ENCODE measurements around the gene UNC5C. TPM values are rescaled to one million over a fixed set of nuclear protein-coding genes. Genes with fewer than 3 reads are reported as not detected.

Gene UNC5C
- total RNA-seq, 1 donor from 2014 or later: not detected

- intact Hi-C loops (cut with micrococcal nuclease): no loop called here
Observed at GRCh38 chr4:95358421-95358820, 190.4 kb downstream of the UNC5C start.

GRCh38 chr4:95355021-95355420, 193.8 kb downstream of the UNC5C start:
- intact Hi-C loops (cut with micrococcal nuclease): no loop called here

DNA sequence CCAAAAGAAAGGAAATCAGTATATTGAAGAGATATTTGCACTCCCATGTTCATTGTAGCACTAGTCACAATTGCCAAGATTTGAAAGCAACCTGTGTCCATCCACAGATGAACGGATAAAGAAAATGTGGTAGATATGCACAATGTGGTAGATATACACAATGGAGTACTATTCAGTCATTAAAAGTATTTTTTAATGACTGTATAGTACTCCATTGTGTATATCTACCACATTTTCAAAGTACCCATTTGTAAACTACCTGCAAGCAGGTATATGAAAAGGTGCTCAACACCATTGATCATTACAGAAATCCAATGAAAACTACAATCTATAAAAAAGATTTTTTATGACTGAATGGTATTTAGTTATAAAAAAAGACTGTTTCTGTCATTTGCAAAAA, 200.4 kb downstream of the UNC5C start:
- intact Hi-C loops (cut with micrococcal nuclease): no loop called here

DNA sequence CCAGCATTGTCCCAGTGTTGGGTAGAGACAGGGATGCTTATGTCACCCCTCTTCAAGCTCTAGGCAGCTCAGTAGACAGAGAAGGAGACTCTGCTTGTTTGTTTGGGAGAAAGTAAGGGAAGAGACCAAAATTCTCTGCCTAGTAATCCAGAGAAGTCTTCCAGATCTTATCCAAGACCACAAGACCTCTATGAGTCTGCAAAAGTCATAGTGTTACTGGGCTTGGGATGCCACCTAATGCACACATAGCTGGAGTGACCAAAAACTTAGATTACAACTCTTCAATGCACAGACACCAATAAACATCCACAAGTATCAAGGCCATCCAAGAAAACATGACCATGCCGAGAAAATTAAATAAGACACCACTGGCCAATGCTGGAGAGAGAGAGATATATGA, 205.5 kb downstream of the UNC5C start:
- intact Hi-C loops (cut with micrococcal nuclease): no loop called here

- intact Hi-C loops (cut with micrococcal nuclease): no loop called here
Observed at GRCh38 chr4:95340191-95340590, 208.6 kb downstream of the UNC5C start.

- intact Hi-C loops (cut with micrococcal nuclease): no loop called here
Observed at GRCh38 chr4:95325665-95326064, 223.1 kb downstream of the UNC5C start.

DNA sequence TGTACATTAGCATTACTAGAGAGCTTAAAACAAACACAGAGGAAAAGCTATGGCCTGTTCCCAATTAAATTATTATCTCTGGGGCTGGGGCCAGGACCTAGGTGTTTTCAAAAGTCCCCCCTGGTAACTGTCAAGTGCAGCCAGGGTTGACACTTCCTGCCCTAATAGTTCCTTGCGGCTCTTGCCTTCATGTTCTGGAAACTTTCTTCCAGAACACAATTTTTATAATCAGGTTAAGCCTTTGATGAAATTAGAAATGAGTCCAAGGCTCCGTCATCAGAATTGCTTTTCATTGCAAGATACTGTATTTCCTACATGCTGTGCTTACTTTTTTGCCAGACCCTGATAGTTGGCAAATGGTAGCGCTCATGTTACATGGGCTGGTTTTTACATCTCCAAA, 229.6 kb downstream of the UNC5C start:
- intact Hi-C loops (cut with micrococcal nuclease): no loop called here

DNA sequence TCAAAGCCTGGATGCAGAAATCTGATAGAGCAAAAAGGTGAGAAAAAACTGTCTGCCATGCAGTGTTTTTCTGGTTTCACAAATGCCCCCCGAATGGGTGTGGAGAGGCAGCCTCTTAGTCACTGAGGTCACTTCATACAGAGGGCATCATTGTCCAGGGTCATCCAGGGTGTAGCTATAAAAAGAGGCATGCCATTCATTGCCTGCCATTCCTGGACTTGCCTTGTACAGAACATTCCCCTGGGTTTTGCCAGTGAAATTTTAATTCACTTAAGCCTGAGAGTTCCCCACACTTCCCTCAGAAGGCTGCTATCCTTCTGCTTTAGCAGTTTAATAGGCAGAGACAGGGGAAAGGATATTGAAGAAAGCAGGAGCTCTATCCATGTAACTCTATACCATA, 230.3 kb downstream of the UNC5C start:
- intact Hi-C loops (cut with micrococcal nuclease): no loop called here

DNA sequence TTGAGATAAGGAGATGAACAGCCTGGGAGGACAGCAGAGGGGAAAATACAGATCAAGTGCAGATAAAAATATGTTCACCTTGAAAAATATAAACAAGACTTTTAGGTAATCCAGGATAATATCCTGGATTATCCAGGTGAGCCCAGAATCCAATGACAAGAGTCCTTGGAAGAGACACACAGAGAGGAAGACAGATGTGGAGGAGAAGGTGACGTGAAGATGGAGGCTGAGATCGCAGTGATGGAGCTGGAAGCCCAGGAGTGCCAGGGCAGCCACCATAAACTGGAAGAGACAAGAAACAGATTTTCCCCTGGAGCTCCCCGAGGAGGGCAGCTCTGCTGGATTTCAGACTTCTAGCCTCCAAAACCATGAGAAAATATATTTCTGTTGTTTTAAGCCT, 230.7 kb downstream of the UNC5C start:
- intact Hi-C loops (cut with micrococcal nuclease): no loop called here

- intact Hi-C loops (cut with micrococcal nuclease): no loop called here
Observed at GRCh38 chr4:95317085-95317793, 231.5 kb downstream of the UNC5C start.

DNA sequence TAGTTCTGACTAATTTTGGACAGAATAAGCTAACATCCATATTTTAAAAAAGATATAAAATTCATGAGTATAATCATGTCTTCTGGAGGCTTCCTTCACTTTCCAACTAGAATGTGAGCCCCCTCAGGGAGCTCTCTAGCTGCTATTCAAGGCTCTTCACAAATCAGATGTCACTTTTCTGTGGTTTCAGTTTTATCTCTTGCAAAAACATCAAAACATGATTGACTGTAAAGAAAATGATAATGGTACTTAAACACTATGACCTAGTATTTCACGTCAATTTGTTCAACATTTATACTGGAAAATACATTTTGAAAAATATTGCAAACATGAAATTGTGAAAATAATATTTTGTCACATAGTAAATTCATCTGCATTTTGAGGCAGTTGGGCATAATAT, 234.2 kb downstream of the UNC5C start:
- intact Hi-C loops (cut with micrococcal nuclease): no loop called here

DNA sequence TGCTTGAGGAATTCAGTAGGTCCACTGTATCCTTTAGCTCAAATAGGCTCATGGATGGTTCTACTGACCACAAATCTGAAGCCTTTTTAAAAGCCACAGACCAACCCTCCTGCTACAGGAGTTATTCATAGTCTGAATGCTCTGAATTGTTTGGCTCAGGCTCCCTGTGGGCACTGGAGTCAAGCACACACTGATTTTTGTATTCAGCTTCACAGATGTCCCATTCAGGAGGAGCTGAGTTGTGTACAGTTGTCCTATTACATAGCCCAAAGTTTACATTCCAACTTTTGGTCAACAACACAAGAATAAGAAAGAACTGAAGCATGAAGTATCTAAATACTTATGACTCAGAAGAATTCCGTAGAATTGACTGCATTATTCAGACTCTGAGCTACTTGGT, 243.9 kb downstream of the UNC5C start:
- intact Hi-C loops (cut with micrococcal nuclease): no loop called here

DNA sequence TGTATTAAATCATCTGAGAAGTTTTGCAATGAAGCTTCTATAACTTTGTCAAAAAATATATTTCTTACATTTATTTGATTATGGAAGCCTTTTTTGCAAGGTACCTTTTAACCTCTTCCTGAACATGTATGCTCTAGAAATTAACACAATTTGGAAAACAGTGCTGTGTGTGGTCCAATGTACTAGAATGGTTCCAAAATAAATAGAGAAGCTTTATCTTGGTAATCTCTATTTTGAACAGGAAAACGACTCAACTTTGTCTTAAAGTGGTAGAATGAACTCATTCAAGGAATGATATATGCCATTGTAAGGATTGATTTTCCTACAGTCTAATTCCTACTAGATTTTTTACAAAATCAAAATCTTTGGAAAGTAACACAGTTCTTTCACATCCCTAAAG, 248.5 kb downstream of the UNC5C start:
- intact Hi-C loops (cut with micrococcal nuclease): no loop called here

DNA sequence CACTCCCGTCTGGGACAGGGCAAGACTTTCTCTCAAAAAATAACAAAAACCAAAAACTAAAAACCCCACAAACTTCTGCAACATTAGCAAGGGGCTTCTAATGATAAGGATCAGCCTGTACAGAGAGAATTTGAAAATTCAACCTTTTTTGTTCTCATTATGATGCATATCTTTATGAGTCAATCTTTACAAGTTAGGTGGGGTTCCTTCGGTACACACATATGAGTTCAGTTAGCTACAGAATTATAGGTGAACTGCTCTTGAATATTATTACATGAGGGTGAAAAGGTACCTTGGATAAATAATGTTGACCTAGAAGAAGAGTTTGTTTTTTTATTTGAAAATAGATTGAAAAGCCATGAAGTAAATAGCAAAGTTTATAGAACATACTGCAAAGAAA, 252.7 kb downstream of the UNC5C start:
- intact Hi-C loops (cut with micrococcal nuclease): no loop called here

DNA sequence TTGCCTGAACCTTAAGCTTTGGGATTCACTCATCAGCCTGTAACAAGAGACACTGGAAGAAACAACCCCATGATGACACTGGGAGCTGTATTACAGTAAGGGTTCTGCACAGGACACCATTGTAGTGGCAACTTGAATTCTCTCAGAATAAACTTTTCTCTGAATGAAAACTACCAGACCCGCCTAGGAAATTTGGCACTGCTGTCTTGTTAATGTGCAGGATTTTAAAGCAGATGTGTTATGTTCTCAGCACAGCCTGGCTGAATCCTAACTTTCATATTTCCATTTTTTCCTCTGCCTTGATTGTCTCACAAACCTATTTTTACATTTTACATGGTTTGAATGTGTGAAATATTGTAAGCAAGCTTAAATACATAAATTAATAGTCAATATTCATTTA, 253.6 kb downstream of the UNC5C start:
- intact Hi-C loops (cut with micrococcal nuclease): no loop called here

DNA sequence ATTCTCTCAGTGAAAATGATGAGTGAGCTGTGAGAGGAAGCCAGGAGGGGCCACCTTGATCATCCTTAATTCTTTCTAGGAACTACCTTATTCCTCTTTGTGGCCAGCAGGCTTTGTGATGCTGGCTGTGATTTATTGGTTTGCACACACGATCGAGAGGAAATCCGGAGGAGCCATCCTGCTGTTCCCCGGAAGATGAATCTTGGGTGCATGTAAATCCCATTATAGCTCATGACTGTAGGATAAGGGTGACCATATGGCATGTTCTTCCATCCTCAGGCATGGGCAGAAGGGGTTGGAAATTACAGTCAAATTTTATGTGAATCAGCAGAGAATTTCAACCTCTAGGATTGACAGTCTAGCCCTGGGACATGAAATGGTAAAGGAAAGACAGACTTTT, 254.5 kb downstream of the UNC5C start:
- intact Hi-C loops (cut with micrococcal nuclease): loop anchor here (5.0 kb wide), 1 partner anchor 127 kb away; no protein-coding TSS in a partner anchor

DNA sequence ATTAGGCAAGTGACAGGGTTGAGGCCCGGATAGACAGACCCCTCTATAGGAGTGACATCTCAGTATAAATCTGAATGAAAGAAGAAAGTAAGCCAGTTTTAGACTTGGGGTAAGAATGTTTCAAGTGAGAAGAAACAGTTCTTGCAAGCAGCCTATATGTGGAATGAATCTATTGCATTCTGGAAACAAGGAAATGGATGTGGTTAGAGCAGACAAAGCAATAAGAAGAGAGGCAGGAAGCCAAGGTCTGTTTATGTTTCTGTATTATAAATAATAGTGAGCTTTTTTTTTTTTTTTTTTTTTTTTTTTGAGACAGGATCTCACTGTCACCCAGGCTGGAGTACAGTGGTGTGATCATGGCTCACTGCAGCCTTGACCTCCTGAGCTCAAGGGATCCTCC, 255.8 kb downstream of the UNC5C start:
- intact Hi-C loops (cut with micrococcal nuclease): loop anchor here (5.0 kb wide), 1 partner anchor 126 kb away; no protein-coding TSS in a partner anchor

DNA sequence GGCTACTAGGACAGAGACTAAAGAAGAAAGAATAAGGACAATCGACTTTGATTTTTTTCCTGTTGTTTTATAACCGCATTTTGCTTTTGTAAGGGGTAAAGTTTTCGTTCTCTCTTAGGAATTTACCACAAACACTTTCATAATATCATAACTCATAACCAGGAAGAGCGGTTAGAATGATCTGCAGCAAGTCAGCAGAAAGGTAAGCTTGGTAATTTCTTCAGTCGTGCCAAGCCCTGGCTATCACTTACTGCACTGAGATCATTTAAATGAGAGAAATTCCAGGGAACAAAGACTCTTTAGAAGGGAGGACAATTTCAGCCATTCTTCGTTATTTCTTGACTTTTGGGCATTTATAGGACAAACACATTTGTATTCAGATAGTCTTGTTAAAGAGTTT, 258.1 kb downstream of the UNC5C start:
- intact Hi-C loops (cut with micrococcal nuclease): loop anchor here (5.0 kb wide), 1 partner anchor 123 kb away; no protein-coding TSS in a partner anchor

DNA sequence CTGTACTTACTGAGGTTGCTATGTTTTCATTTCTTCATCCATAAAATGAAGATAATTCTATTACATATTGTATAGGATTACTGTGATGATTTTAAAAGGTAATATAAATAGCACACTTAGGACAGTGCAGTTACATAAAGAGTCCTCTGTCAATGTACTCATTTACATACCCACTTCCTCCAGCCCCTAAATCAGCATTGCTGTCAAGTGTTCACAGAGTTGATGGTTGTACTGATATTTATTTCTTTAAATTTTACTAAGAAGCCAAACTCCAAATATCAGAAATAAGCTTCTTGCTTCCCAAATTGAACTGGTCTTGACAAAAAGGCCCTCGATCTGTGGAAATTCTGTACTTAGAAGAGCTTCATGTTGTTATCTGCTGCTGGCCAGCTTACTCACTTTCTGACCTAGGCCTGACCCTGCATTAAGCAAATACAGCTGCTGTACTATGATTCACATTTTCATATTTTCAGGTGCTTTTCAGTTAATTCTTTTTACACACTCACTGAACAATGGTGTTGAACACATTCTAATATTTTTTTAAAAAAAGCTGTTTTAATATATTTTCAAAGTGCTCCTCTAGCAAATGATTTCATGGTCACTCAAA, 259.6 kb downstream of the UNC5C start:
- intact Hi-C loops (cut with micrococcal nuclease): no loop called here

GRCh38 chr4:95288552-95288951, 260.2 kb downstream of the UNC5C start:
- intact Hi-C loops (cut with micrococcal nuclease): no loop called here

DNA sequence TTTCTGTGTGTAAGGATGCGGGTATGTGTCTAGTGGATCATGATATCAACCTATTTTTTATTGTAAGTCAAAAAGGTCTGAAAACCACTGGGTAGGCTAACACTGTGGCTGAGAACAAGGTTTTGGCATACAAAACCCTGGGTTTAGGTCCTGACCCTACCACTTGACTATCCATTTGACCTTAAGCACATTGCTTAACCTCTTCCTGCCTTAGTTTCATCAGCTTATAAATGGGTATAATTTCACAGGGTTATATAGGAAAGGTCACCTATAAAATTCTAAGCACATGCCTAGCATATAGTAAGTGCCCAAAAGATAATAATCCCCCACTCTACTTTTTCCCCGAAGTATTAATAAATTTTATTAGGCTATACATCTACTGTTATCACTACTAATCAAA, 263.0 kb downstream of the UNC5C start:
- intact Hi-C loops (cut with micrococcal nuclease): no loop called here

- intact Hi-C loops (cut with micrococcal nuclease): no loop called here
Observed at GRCh38 chr4:95284655-95285054, 264.1 kb downstream of the UNC5C start.

- intact Hi-C loops (cut with micrococcal nuclease): no loop called here
Observed at GRCh38 chr4:95283320-95283719, 265.5 kb downstream of the UNC5C start.

Data from T-helper 1 cell treated with Interleukin-12 subunit alpha and Interleukin-12 subunit beta and Interleukin-4 antibody, amounts not matched to agents 30 ng/mL and 1 ng/mL, for 36 hours (primary cell).